SK-N-SH treated with all-trans-retinoic acid at 6 μM for 48 hours (cell line): Measurements from ENCODE around the gene ALPK3.

Experiments
- ARNTL ChIP-seq: fragments of 450-650 bp; formaldehyde crosslinking; IDR thresholded peaks from 2 replicates; pipeline ENCODE4 v1.5.0; 2020; ENCODE audit warnings: low read depth, mild to moderate bottlenecking, moderate library complexity, borderline replicate concordance
- CSDC2 ChIP-seq: fragments of 250-450 bp; sonication (Bioruptor Pico); IDR thresholded peaks from 2 replicates; pipeline ENCODE4 v1.5.0; 2020; ENCODE audit warnings: mild to moderate bottlenecking, moderate library complexity
- PPARA ChIP-seq: fragments of 250-450 bp; sonication (Bioruptor Pico); IDR thresholded peaks from 2 replicates; pipeline ENCODE4 v1.5.0; 2020; ENCODE audit warnings: mild to moderate bottlenecking, borderline replicate concordance
- SNAI2 ChIP-seq: fragments of 250-450 bp; sonication (Bioruptor Pico); IDR thresholded peaks from 2 replicates; pipeline ENCODE4 v1.5.0; 2020; ENCODE audit warnings: mild to moderate bottlenecking, moderate library complexity
- TOX ChIP-seq: fragments of 250-450 bp; sonication (Bioruptor Pico); IDR thresholded peaks from 2 replicates; pipeline ENCODE4 v1.8.0; 2021; ENCODE audit warnings: mild to moderate bottlenecking, moderate library complexity, borderline replicate concordance
- ZC3H10 ChIP-seq: fragments of 250-450 bp; sonication (Bioruptor Pico); IDR thresholded peaks from 2 replicates; pipeline ENCODE4 v1.5.1; 2021; ENCODE audit warnings: mild to moderate bottlenecking, moderate library complexity
- ZFP3 ChIP-seq: fragments of 250-450 bp; sonication (Bioruptor Pico); IDR thresholded peaks from 2 replicates; pipeline ENCODE4 v1.5.0; 2020; ENCODE audit warnings: mild to moderate bottlenecking, moderate library complexity
- ZFP30 ChIP-seq: fragments of 450-650 bp; formaldehyde crosslinking; IDR thresholded peaks from 2 replicates; pipeline ENCODE4 v1.5.0; 2022; ENCODE audit warnings: mild to moderate bottlenecking, moderate library complexity
- ZNF70 ChIP-seq: fragments of 450-650 bp; formaldehyde crosslinking; IDR thresholded peaks from 2 replicates; pipeline ENCODE4 v1.5.0; 2020; ENCODE audit warnings: mild to moderate bottlenecking, moderate library complexity
- TF ChIP-seq, protein P1 (sequence below): fragments of 250-450 bp; sonication (Bioruptor Pico); IDR thresholded peaks from 2 replicates; pipeline ENCODE4 v1.8.0; 2020; ENCODE audit warnings: mild to moderate bottlenecking, moderate library complexity, borderline replicate concordance

DNA sequence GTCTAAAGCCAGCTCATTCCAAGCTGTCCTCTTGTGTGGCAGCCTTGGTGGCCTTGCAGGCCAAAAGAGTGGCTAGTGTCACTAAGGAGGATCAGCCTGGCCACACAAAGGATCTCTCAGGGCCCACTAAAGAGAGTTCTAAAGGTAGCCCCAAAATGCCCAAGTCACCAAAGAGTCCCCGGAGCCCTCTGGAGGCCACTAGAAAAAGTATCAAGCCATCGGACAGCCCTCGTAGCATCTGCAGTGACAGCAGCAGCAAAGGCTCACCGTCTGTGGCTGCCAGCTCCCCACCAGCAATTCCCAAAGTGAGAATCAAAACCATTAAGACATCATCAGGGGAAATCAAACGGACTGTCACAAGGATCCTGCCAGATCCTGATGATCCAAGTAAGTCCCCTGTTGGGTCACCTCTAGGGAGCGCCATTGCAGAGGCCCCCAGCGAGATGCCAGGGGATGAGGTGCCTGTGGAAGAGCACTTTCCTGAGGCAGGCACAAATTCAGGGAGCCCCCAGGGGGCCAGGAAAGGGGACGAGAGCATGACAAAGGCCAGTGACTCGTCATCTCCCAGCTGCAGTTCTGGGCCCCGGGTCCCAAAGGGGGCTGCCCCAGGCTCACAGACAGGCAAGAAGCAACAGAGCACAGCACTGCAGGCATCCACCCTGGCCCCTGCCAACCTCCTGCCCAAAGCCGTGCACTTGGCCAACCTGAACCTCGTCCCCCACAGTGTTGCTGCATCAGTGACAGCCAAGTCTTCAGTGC, 33.5 kb upstream of the ALPK3 start:
- TF ChIP-seq ZC3H10 (CRISPR knock-in tag) (no peak), ZFP30 (CRISPR knock-in tag) (no peak), TOX (no peak), PPARA (CRISPR knock-in tag) (no peak), ZFP3 (no peak), SNAI2 (CRISPR knock-in tag) (no peak), ZNF70 (CRISPR knock-in tag) (no peak), ARNTL (no peak), CSDC2 (no peak)
- TF ChIP-seq, protein P1, sequence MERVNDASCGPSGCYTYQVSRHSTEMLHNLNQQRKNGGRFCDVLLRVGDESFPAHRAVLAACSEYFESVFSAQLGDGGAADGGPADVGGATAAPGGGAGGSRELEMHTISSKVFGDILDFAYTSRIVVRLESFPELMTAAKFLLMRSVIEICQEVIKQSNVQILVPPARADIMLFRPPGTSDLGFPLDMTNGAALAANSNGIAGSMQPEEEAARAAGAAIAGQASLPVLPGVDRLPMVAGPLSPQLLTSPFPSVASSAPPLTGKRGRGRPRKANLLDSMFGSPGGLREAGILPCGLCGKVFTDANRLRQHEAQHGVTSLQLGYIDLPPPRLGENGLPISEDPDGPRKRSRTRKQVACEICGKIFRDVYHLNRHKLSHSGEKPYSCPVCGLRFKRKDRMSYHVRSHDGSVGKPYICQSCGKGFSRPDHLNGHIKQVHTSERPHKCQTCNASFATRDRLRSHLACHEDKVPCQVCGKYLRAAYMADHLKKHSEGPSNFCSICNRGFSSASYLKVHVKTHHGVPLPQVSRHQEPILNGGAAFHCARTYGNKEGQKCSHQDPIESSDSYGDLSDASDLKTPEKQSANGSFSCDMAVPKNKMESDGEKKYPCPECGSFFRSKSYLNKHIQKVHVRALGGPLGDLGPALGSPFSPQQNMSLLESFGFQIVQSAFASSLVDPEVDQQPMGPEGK: no peak
